ENCODE data around the gene ATG10.
A peak's percentile ranks its signal among the peaks of the same experiment; 100 is the strongest.

Gene ATG10

GRCh38 chr5:82274343-82275211 is 302.8 kb downstream of the ATG10 start:
- no peak for DNase-seq (ENCODE audit: low read depth, low spot score)

GRCh38 chr5:82275216-82275664 is 303.4 kb downstream of the ATG10 start:
- DNase-seq (ENCODE audit: low read depth, low spot score): no peak

GRCh38 chr5:82276800-82277612 is 305.2 kb downstream of the ATG10 start:
- DNase-seq (ENCODE audit: low read depth, low spot score): no peak

- no peak for DNase-seq (ENCODE audit: low read depth, low spot score)
Measured at GRCh38 chr5:82277613-82277986, 305.8 kb downstream of the ATG10 start.

GRCh38 chr5:82277987-82278710 is 306.3 kb downstream of the ATG10 start, which contains the start of gene RPS23:
RPS23 (minus strand) TSS chr5:82278354; CDS start chr5:82278323, 31 bp downstream.
- peak; percentile 85 for DNase-seq (ENCODE audit: low read depth, low spot score)

- no peak for DNase-seq (ENCODE audit: low read depth, low spot score)
Measured at GRCh38 chr5:82278711-82279370, 307.0 kb downstream of the ATG10 start.

GRCh38 chr5:82283893-82284292 is 312.1 kb downstream of the ATG10 start:
- DNase-seq (ENCODE audit: low read depth, low spot score): no peak

GRCh38 chr5:82285206-82285605 is 313.4 kb downstream of the ATG10 start:
- DNase-seq (ENCODE audit: low read depth, low spot score): no peak

- DNase-seq (ENCODE audit: low read depth, low spot score): no peak
Measured at GRCh38 chr5:82287625-82288024, 315.8 kb downstream of the ATG10 start.

GRCh38 chr5:82290005-82290404 is 318.2 kb downstream of the ATG10 start:
- DNase-seq (ENCODE audit: low read depth, low spot score): no peak

- no peak for DNase-seq (ENCODE audit: low read depth, low spot score)
Measured at GRCh38 chr5:82290908-82291307, 319.1 kb downstream of the ATG10 start.

- no peak for DNase-seq (ENCODE audit: low read depth, low spot score)
Measured at GRCh38 chr5:82291420-82291819, 319.6 kb downstream of the ATG10 start.

- DNase-seq (ENCODE audit: low read depth, low spot score): no peak
Measured at GRCh38 chr5:82295144-82295543, 323.3 kb downstream of the ATG10 start.

GRCh38 chr5:82295959-82296531 is 324.2 kb downstream of the ATG10 start:
- no peak for DNase-seq (ENCODE audit: low read depth, low spot score)

GRCh38 chr5:82296929-82297328 is 325.1 kb downstream of the ATG10 start:
- no peak for DNase-seq (ENCODE audit: low read depth, low spot score)

- DNase-seq (ENCODE audit: low read depth, low spot score): no peak
Measured at GRCh38 chr5:82297711-82298110, 325.9 kb downstream of the ATG10 start.

- DNase-seq (ENCODE audit: low read depth, low spot score): no peak
Measured at GRCh38 chr5:82298668-82299067, 326.8 kb downstream of the ATG10 start.

- no peak for DNase-seq (ENCODE audit: low read depth, low spot score)
Measured at GRCh38 chr5:82301190-82301589, 329.4 kb downstream of the ATG10 start.

Data from smooth muscle cell of the brain vasculature (primary cell).